Fibroblast of gingiva (primary cell): Measurements from ENCODE around the gene ARHGAP35.
A peak's percentile ranks its signal among the peaks of the same experiment; 100 is the strongest.

Experiments
- DNase-seq: peaks from one replicate; pipeline ENCODE4 v3.0.0-alpha.2; 2011; ENCODE audit warnings: low read depth

The ARHGAP35 gene

DNA sequence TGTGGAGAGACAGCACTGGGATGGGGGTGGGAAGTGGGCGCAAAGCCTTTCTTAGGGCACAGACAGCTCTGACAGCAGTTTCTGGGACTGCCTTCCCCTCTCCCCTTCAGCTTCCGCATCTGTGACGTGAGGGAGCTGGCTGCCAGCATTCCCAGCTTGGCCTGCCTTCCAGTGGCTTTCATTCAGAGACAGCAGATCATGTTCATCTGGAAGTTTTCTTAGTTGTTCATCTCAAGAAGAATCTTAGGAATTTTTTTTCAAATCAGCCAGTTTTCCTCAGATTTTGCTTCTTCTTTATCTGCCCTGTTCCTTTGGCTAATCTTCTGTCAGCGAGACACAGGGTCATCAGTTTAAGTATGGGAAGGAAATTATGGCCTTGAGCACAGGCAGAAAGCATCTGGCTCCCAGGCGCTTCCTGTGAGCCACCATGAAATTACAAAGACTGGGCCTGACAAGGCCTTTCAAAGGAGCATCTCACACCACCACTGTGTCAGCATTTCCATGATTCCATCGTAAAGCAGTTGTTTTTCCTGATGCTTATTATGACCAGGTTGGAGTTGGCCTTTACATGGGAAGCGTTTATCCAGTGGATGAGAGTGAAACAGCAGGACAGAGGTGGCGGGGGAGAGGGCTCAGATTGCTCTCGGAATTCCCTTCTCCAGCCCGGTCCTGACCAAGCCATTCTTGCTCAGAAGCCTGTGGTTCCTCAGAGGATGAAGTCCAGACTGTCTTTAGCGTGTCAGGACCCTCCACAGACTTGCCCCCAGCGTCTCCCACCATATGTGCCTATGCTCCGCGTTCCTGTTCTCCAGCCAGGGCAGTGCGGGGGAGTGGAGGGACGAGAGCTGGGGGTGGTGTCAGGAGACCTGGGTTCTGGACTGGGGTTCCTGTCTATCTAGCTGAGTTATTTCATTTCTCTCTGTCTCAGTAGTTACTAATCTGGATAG is 43.6 kb downstream of the ARHGAP35 start:
- peak; percentile 60 for DNase-seq

DNA sequence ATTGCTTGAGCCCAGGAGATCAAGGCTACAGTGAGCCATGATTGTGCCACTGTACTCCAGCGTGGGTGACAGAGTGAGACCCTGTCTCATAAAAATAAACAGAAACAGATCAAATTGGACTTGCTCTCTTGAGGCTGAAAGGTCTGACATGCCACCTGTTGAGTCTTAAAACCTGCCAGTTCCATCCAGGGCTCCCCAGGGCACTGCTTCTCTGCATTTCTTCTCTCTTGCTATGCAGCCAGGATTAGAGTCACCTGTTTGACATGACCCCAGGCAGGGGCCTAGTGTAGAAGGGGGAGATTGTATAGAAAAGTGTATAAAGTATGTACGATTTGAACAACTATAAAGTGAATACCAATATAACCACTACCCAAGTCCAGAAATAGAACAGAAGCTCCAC is 45.4 kb downstream of the ARHGAP35 start:
- DNase-seq: no peak

DNA sequence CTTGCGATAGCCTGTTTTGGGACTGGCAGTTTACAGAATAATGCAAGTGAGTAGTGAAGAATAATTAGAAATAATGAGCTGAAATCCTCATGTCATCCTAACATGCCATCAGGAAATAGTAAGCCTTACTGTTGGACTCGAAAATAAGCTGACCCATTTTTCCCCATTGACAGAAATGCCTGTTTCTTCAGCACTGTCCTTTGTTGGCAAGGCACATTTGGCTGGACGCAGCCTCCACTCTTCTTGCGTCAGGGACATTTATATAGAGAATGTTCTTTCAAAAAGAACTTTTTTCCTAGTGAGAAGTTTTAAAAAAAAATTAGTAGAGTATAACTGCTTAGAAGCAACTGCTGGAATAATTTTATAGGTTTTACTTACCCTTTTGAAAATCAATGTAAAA is 47.1 kb downstream of the ARHGAP35 start:
- DNase-seq: no peak

DNA sequence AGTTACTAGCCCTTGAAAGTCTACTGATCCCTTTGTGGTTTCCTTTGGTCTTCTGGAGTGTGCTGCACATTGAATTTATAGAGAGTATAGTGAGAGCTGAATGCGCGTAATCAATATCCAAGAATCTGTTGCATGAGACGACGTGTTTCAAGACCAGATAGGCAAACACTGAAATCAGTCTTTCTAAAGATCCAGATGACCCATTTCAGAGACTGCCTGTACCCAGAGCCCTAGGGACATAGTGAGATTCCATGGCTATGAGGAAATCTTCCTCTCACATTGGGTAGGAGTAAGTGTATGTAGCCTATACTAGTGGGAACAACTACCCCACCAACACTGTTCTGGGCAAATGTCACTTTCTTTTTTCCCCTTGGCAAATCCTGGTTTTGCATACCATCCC is 48.6 kb downstream of the ARHGAP35 start:
- no peak for DNase-seq
